NCI-H2107 treated with DMSO at 0.1 percent for 48 hours (cell line): ENCODE results near the gene MIB2.

ENCODE experiments used
- DNase-seq: peaks from one replicate; lab custom pipeline; 2025; ENCODE audit not compliant: unreplicated experiment; lab: John Stamatoyannopoulos, UW

Gene MIB2

DNA sequence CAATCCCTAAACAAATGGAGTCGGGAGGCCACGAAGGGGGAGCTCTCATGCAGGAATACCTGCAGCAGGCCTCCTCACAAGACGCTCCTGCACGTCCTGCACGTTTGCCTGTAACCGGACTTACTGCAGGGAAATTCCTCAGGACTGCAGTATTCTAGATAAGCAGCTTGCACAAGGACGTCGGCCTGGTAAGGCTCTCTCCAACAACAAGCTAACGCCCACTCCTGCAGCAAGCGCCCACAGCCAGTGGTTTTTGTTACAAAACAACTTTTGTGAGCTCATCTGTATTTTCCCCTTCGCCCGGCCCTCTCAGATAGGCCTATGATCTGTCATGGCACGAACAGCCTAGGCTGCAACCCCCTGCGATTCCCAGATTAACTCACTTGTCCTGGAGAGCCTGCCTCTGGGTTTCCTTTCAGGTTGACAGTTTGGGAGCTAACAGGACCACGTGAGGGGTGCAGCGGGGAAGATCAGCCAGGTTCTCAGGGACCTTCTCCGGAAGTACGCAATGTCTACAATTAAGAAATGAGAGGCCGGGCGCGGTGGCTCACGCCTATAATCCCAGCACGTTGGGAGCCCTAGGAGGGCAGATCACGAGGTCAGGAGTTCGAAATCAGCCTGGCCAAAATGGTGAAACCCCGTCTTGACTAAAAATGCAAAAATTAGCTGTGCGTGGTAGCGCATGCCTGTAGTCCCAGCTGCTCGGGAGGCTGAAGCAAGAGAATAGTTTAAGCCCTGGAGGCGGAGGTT lies 921 bp upstream of the MIB2 start:
- DNase-seq: no peak

DNA sequence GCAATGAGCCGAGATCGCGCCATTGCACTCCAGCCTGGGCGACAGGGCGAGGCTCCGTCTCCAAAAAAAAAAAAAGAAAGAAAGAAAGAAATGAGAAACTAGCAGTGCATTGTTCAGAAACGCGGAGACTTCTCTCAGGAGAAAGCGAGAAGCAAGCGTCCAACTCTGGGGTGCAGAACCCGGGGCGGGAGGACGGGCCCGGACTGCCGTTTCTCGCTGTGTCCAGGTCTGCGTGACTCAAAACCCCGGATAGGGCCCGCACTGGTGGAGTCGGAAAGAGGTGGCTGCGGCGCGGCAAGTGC lies 395 bp upstream of the MIB2 start:
- no peak for DNase-seq

DNA sequence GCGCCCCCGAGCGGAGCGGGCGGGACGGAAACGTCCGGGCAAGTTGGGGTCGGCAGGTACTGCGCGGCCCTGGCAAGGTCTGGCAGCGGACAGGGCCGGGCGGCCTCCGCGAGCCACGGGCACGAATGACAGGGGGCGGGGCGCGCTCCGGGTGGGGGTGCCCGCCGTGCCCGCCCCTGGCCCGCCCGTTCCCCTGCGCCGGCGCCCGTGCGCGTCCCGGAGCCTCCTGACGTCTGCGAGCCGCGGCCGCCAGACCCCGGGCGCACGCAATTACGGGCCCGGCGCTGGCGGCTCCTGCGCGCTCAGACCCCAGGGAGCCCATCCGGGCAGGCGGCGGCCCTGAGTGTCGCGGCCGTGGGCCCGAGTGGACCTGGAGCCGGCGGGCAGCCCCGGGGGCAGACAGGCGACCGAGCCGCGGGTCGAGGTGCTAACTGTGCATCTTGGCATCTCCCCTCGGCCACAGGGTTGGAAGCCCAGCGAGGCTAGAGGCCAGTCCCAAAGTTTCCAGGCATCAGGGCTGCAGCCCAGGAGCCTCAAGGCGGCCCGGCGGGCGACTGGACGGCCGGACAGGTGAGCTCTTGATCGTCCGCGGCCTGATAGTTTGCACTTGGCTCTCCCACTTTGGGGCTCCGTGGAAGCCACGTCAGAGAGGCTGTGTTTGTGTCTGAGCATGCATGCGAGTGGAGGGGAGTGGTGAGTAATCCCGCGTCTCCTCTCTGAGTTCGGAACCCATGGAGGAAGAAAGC lies 918 bp downstream of the MIB2 start:
- no peak for DNase-seq

- no peak for DNase-seq
These were observed 1.5 kb downstream of the MIB2 start for GRCh38 chr1:1616838-1617237.

GRCh38 chr1:1617516-1617915 lies 2.2 kb downstream of the MIB2 start:
- DNase-seq: no peak

DNA sequence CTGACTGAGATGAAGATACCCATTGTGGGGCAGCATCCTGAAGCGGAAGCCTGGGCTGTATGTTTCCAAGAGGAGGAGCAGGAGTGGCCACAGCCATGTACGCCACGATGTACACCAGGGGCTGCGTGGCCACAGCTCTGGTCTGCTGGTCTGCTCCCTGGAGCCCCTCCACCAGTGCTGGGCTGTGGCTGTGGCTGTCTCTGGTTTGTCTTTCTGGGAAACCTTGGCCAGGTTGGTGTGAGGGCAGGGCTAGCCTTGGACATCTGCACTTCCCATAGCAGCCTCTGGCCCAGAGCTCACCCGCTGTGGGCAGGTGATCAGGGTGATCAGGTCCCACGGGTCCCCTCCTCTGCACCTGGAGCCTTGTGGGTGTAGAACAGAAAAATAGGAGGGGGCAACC lies 2.6 kb downstream of the MIB2 start:
- DNase-seq: no peak

DNA sequence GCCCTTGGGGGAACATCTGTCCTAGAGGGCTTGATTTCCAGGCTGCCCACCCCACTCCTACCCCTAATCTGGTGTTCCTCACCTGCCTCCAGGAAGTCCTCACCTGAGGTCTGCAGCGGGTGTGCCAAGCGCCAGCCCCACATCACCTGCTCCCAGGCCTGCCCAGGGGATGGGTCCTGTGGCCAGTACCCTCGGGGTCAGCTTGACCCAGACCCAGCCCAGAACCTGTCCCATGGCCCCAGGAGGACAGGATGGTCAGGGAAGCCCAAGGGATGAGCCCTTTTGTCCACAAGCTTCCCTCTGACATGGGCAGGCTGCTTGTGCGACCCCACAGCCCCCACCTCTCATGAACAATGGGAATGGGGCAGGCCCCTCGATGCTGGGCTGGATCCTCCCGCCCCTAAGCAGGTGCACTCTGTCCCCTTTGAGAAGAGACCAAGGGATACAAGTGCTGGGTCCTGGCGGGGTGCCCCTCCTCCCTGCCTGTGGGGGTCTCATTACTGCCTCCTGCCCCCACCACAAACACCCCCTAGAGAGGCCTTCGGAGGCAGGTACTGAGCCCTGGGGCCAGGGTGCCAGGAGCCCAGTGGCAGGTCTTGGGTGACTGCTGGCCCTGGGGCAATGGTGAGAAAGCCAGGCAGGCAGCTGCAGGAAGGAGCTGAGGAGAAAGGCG lies 3.2 kb downstream of the MIB2 start:
- DNase-seq: no peak

GRCh38 chr1:1619917-1620361 lies 4.6 kb downstream of the MIB2 start:
- DNase-seq: no peak

DNA sequence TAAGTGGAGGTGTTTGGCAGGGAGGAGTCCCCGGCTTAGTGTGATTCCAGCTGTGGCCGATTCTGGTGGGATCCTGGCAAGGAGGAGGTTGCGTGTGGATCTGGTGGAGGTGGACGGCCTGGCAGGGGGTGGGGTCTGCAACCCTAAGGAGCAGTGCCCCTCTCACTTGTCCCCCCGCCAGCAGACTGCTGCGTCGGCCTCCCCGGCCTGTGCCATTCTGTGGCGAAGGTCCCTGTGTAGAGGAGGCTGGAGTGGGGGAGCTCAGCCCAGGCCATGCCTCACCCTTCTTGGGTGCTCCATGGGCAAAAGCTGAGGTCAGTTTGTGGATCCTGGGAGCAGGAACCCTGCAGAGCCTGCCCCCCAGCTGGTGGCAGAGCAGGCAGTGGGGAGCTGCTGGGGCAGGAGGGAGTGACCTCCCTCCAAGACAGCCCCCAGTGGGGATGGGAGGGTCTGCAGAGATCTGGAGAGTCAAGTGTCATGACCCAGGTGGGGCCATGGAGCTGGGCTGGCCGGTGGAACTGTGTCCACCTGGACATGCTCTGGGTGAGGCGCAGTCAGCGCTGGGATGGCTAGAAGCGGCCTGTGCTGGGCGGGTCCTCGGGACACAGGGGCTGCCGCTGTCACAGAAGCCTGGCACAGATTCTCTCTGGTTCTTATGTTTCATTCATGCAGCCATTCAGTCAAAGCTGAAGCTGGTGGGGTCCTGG lies 5.3 kb downstream of the MIB2 start:
- DNase-seq: no peak

DNA sequence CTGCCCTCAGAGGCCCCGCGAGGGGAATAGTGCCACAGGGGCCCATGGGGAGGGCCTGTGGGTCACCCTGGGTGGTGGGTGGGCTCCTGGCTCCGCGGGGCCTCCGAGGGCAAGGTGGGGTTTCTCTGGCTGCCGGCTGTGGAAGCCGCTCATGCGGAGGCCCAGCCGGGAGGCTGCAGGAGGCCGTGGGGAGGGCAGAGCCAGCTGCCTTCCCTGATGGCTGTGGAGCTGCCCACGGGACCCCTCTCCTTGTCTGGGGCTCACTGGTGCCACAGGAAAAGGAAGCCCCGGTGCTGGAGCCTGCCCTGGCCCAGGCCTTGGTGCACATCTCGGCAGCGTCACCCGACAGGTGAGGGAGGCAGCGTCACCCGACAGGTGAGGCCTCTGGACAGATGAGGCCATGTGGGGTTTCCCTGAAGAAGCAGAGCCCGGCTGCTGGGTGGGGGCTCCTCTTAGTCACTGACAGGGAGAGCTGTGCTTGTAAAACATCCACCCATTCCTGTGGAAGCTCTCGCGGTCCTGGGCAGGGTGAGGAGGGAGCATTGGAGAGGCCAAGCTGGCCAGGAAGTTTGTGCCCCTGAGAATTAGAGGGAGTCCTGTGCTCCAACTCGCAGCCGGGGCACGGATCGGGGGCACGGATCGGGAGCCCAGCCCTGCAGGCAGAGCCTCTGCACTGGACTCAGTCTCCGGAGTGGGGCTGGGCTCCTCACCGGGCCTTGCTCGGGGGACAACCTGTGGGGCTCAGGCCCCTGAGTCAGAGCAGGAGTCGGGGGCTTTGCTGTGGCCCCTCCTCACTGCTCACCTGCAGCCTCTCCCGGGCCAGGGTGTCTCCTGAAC lies 6.1 kb downstream of the MIB2 start:
- no peak for DNase-seq

- no peak for DNase-seq
These were observed 6.9 kb downstream of the MIB2 start for GRCh38 chr1:1622010-1622787.

- DNase-seq: no peak
These were observed 7.4 kb downstream of the MIB2 start for GRCh38 chr1:1622788-1623094.

DNA sequence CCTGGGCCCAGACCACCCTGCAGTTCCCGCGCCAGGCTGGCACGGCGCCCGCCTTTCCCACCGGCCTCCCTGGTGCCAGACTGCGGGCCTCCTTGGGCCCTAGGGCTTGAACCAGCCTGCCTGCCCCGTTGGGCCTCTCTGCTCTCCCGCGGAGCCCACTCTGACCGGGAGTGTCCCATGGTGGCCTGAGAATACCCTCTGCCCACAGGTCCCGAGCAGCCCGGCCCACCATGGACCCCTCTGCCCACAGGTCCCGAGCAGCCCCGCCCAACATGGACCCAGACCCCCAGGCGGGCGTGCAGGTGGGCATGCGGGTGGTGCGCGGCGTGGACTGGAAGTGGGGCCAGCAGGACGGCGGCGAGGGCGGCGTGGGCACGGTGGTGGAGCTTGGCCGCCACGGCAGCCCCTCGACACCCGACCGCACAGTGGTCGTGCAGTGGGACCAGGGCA lies 7.9 kb downstream of the MIB2 start:
- no peak for DNase-seq

GRCh38 chr1:1623631-1624442 lies 8.5 kb downstream of the MIB2 start:
- DNase-seq: no peak

DNA sequence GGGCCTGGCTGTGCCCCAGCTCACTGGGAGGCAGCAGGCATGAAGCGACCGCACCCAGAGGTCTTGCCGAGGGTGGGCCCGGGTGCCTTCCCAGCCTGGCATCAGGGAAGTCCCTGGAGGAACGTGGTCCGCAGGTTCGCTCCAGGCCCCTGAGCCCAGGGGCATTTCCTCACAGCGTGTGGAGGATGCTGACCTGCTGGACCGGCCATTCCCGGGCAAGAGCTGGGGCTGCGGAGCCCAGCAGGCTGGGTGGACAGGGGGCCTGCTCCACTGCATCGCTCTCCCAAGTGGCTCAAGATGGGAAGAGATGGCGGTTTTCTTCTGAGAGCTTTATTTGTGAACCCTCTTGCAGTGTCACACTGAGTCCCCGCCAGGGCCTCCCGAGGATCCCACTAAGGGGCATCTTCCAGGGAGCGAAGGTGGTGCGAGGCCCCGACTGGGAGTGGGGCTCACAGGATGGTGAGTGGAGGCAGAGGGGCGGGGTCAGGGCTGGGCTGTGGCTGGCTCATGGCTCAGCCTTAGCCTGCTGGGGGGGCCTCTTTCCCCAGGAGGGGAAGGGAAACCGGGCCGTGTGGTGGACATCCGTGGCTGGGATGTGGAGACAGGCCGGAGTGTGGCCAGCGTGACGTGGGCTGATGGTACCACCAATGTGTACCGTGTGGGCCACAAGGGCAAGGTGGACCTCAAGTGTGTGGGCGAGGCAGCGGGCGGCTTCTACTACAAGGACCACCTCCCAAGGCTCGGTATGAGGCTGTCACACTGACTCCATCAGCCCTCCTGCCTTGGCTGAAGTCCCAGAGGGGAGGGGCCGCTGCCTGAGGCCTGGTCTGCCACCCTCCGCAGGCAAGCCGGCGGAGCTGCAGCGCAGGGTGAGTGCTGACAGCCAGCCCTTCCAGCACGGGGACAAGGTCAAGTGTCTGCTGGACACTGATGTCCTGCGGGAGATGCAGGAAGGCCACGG lies 9.4 kb downstream of the MIB2 start:
- DNase-seq: no peak

GRCh38 chr1:1625404-1625775 lies 10.1 kb downstream of the MIB2 start:
- no peak for DNase-seq

GRCh38 chr1:1625824-1626206 lies 10.5 kb downstream of the MIB2 start:
- no peak for DNase-seq
